Tibial artery (tissue), 4 donors: Measurements from ENCODE around the gene WFDC11.
"Not testable (repeated sequence)": the region's sequence is repeated elsewhere in the genome, so short reads cannot be mapped to it uniquely, and the experiment has no call there.

Experiments used
- DNase-seq, 2 donors: peaks; one replicate each; pipeline ENCODE4 v3.0.0-alpha.2; 2019
- H3K27ac ChIP-seq, 2 donors: fragments of 200-600 bp; sonication (generic) in 1 of 2; 1 replicate in 1 of 2; 2 replicates in 1 of 2; pipeline ENCODE4 v1.5.1; 2018 to 2019; ENCODE audit warnings: mild to moderate bottlenecking in 1 of 2
- H3K27me3 ChIP-seq, 2 donors: fragments of 200-600 bp; sonication (generic) in 1 of 2; one replicate each; pipeline versions ENCODE4 v1.5.1 to v1.6.0; 2016 to 2019
- H3K36me3 ChIP-seq, 3 donors: fragments of 200-600 bp; sonication (generic) in 2 of 3; one replicate each; pipeline ENCODE4 v1.5.1; 2016 to 2019; ENCODE audit warnings: mild to moderate bottlenecking in 2 of 3
- H3K4me1 ChIP-seq, 4 donors: fragments of 200-600 bp; sonication (generic) in 2 of 4; 1 replicate in 3 of 4; 2 replicates in 1 of 4; pipeline ENCODE4 v1.5.1; 2016 to 2019
- H3K4me3 ChIP-seq, 2 donors: fragments of 200-600 bp; sonication (generic) in 1 of 2; 1 replicate in 1 of 2; 2 replicates in 1 of 2; pipeline ENCODE4 v1.5.1; 2018 to 2019; ENCODE audit warnings: mild to moderate bottlenecking in 2 of 2
- H3K9me3 ChIP-seq, 3 donors: fragments of 200-600 bp; sonication (generic) in 1 of 3; one replicate each; pipeline ENCODE4 v1.5.1; 2016 to 2019
- CTCF ChIP-seq, 2 experiments: fragments of 200-600 bp in 1 of 2; fragments of 450-650 bp in 1 of 2; IDR thresholded peaks; one replicate each; pipeline ENCODE4 v1.5.1; 2017 to 2019; ENCODE audit warnings: antibody characterized with exemption in 2 of 2, mild to moderate bottlenecking in 1 of 2, moderate library complexity in 1 of 2
- intact Hi-C: fragments of 100-400 bp; cut with DNase I; formaldehyde crosslinking; loops from one replicate; pipeline ENCODE4 v1.15.0; 2023; ENCODE audit warnings: low total_unique reads

WFDC11 gene

DNA sequence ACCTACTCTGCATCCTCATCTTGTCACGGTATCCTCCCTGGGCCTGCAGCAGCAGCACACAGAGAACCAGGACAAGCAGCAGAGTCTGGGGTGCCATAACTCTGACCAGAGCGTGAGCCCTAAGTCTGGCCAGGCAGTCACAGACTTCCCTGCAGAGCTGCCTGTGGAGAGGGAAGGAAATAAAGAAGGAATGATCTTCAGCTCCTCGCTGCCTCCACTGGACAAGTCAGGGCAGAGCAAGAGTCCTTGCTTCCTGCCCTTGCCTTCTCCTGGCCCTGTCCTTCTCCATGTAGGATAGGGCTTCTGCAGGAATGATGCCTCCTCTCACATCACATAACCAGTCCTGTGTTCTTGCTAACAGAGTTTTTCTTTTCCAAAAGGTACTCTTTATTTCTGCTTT lies 15.9 kb upstream of the WFDC11 start:
- no peak for TF ChIP-seq CTCF (IDR thresholded peaks at IDR 0.05)
- DNase-seq, result no peak
- Histone ChIP-seq H3K27me3 (no peaks in the 10 kb centered on the region), H3K27ac (no peak overlapping the region), H3K36me3 (no peaks in the 10 kb centered on the region), H3K4me1 (no peaks in the 10 kb centered on the region), H3K4me3 (no peak overlapping the region), H3K9me3 (peaks cover 0 to 3% (median 0%) of the 10 kb centered on the region in 3 donors)
- intact Hi-C loops, result no loop called here

- H3K9me3 ChIP-seq, result peaks cover 0 to 32% (median 27%) of the 10 kb centered on the region in 3 donors
- DNase-seq, result no peak
- no peak for TF ChIP-seq CTCF (IDR thresholded peaks at IDR 0.05)
- intact Hi-C loops, result no loop called here
- H3K4me1 ChIP-seq, result no peaks in the 10 kb centered on the region
- no peaks in the 10 kb centered on the region for H3K36me3 ChIP-seq
- no peak overlapping the region for H3K27ac ChIP-seq
- H3K27me3 ChIP-seq, result no peaks in the 10 kb centered on the region
- H3K4me3 ChIP-seq, result no peak overlapping the region
Observed at GRCh38 chr20:45679650-45680049, 9.6 kb upstream of the WFDC11 start.

GRCh38 chr20:45672765-45673164 lies 2.7 kb upstream of the WFDC11 start:
- no peak for TF ChIP-seq CTCF (IDR thresholded peaks at IDR 0.05)
- H3K27me3 ChIP-seq, result no peaks in the 10 kb centered on the region
- H3K4me3 ChIP-seq, result no peak overlapping the region
- H3K36me3 ChIP-seq, result no peaks in the 10 kb centered on the region
- no peak for DNase-seq
- H3K4me1 ChIP-seq, result no peaks in the 10 kb centered on the region
- intact Hi-C loops, result no loop called here
- H3K27ac ChIP-seq, result no peak overlapping the region
- peaks cover 0 to 6% (median 4%) of the 10 kb centered on the region in 3 donors for H3K9me3 ChIP-seq

DNA sequence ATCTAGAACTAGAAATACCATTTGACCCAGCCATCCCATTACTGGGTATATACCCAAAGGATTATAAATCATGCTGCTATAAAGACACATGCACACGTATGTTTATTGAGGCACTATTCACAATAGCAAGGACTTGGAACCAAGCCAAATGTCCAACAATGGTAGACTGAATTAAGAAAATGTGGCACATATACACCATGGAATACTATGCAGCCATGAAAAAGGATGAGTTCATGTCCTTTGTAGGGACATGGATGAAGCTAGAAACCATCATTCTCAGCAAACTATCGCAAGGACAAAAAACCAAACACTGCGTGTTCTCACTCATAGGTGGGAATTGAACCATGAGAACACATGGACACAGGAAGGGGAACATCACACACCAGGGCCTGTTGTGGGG lies 13.0 kb downstream of the WFDC11 start:
- H3K27ac ChIP-seq, H3K27me3 ChIP-seq, intact Hi-C loops, H3K4me3 ChIP-seq, H3K9me3 ChIP-seq, H3K4me1 ChIP-seq, H3K36me3 ChIP-seq, DNase-seq: not testable (repeated sequence)

- H3K4me3 ChIP-seq, H3K9me3 ChIP-seq, H3K4me1 ChIP-seq, H3K27me3 ChIP-seq, H3K36me3 ChIP-seq, H3K27ac ChIP-seq, intact Hi-C loops, DNase-seq: not testable (repeated sequence)
Observed at GRCh38 chr20:45651726-45652125, 18.3 kb downstream of the WFDC11 start.

DNA sequence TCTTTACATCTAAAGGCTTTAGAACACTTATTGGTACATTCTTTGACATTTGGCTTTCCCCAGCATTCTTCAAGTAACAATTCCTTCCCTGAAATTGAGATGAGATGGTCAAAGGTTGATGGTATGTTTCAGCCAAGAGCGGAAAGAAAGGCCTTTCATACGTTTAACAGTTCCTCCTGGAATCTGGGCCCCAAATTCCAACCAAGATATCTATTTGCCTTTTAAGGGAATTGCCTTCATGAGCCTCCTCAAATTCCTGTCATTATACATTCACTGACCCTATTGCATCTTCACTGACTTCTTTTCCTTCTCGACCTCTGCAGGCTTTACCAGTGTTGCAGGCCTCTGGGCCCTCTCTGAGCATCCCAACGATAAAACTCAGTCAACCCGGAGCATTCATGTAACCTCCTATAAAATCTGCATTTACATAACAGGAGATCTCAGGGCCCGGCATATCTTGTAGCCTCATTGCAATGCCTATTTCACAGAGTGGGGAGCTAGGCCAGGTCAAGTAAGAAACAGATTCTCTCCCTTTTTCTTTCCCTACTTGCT lies 20.7 kb downstream of the WFDC11 start:
- no peak overlapping the region for H3K27ac ChIP-seq
- intact Hi-C loops, result no loop called here
- H3K27me3 ChIP-seq, result no peaks in the 10 kb centered on the region
- no peak for TF ChIP-seq CTCF (IDR thresholded peaks at IDR 0.05)
- DNase-seq, result no peak
- H3K4me3 ChIP-seq, result no peak overlapping the region
- H3K36me3 ChIP-seq, result no peaks in the 10 kb centered on the region
- no peaks in the 10 kb centered on the region for H3K9me3 ChIP-seq
- H3K4me1 ChIP-seq, result no peaks in the 10 kb centered on the region

- H3K9me3 ChIP-seq, result no peaks in the 10 kb centered on the region
- no peak overlapping the region for H3K4me3 ChIP-seq
- intact Hi-C loops, result no loop called here
- H3K27me3 ChIP-seq, result no peaks in the 10 kb centered on the region
- DNase-seq, result no peak
- H3K4me1 ChIP-seq, result no peaks in the 10 kb centered on the region
- no peak for TF ChIP-seq CTCF (IDR thresholded peaks at IDR 0.05)
- H3K27ac ChIP-seq, result no peak overlapping the region
- no peaks in the 10 kb centered on the region for H3K36me3 ChIP-seq
Observed at GRCh38 chr20:45647441-45648050, 22.5 kb downstream of the WFDC11 start.
